ENCODE measurements around the gene KLK13.

GRCh38 chr19:51034704-51035103 lies 30.2 kb downstream of the KLK13 start, which contains the start of gene KLK12:
- TF ChIP-seq CTCF (IDR thresholded peaks at IDR 0.05) (no peak), EZH2 (IDR thresholded peaks at IDR 0.05) (no peak), EZH2phosphoT487 (IDR thresholded peaks at IDR 0.05) (no peak)

Measured in neural progenitor cell (in vitro differentiated cells).